Measurements from ENCODE around the gene KRTAP4-6.

- TF ChIP-seq EZH2 (IDR thresholded peaks at IDR 0.05; ENCODE audit: insufficient read depth, poor library complexity, severe bottlenecking) (no peak), EZH2phosphoT487 (IDR thresholded peaks at IDR 0.05; ENCODE audit: insufficient read depth, low read depth) (no peak)
These were observed 44.2 kb upstream of the KRTAP4-6 start, which contains the start of gene KRTAP4-1 for GRCh38 chr17:41184480-41184961.
